Omental fat pad (tissue), 4 donors: ENCODE measurements around the gene CIT. TPM values are rescaled to one million over a fixed set of nuclear protein-coding genes. Genes with fewer than 3 reads are reported as not detected.

Experiments used
- ATAC-seq: fragments of 150-250 bp; one replicate; pipeline ENCODE4 v1.9.1; 2016; ENCODE audit warnings: mild to moderate bottlenecking, moderate library complexity; ENCODE audit not compliant: low FRiP score
- DNase-seq: peaks from one replicate; pipeline ENCODE4 v3.0.0-alpha.2; 2019; ENCODE audit warnings: low spot score
- total RNA-seq, 4 donors: library from RNA; depleted of rRNA; stranded (reverse); fragments of >200 nt; gene quantifications; one replicate each; pipeline ENCODE4 v1.1.0, GENCODE V29; 2016
- TF ChIP-seq, protein P1 (sequence below), 3 donors: fragments of 450-650 bp; IDR thresholded peaks; one replicate each; pipeline ENCODE4 v1.5.1; 2016 to 2017; ENCODE audit warnings: antibody characterized with exemption in 3 of 3, mild to moderate bottlenecking in 3 of 3, moderate library complexity in 2 of 3

The CIT gene
- total RNA-seq, 4 donors from 2014 or later, result 0.93 to 4.3 (median 3.4) TPM

DNA sequence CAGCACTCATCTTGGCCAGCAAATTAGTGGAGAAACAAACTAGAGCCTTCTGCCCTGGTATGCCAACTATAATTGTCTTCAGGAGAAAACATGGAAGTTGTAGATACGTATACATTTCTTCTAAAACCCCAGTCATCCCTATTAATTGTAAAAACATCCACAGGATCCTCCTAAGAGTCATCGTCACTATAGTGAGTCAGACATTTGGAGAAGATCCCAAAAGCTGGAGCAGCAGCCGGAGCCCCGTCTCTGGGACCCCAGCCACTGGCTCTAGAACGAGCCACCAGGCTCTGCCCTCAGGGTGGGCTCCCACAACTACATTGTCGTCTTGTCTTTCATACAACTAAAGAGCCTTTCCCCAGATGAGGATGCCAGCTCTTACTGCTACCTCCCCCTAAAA, 193.7 kb downstream of the CIT start:
- TF ChIP-seq, protein P1, sequence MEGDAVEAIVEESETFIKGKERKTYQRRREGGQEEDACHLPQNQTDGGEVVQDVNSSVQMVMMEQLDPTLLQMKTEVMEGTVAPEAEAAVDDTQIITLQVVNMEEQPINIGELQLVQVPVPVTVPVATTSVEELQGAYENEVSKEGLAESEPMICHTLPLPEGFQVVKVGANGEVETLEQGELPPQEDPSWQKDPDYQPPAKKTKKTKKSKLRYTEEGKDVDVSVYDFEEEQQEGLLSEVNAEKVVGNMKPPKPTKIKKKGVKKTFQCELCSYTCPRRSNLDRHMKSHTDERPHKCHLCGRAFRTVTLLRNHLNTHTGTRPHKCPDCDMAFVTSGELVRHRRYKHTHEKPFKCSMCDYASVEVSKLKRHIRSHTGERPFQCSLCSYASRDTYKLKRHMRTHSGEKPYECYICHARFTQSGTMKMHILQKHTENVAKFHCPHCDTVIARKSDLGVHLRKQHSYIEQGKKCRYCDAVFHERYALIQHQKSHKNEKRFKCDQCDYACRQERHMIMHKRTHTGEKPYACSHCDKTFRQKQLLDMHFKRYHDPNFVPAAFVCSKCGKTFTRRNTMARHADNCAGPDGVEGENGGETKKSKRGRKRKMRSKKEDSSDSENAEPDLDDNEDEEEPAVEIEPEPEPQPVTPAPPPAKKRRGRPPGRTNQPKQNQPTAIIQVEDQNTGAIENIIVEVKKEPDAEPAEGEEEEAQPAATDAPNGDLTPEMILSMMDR (IDR thresholded peaks at IDR 0.05), result no peak
- DNase-seq (no peak), ATAC-seq (no peak)

DNA sequence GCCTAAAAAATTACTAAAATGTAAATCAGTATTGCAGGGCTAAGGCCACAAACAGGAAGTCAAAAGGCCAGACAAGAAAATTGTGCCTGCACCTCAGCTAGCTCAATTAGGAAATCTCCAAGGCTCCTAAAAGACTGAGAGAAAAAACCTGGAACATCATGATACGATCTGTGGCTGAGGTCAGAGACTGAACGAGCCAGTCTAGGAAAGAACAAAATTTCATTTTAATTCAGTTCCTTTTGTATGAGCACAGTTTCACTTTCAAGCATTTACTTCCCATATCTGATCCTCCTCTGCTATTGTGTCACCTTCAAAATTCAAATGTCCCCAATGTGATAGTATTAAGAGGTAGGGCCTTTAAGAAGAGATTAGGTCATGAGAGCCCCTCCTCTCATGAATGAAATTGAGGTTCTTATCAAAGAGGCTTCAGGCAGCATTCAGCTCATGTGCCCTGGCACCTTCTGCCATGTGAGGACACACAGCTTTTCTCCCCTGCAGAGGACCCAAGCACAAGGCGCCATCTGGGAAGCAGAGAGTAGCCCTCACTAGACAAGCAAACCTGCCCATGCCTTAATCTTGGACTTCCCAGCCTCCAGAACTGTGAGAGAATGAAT, 194.4 kb downstream of the CIT start:
- TF ChIP-seq, protein P1 (IDR thresholded peaks at IDR 0.05), result no peak
- DNase-seq, result no peak
- ATAC-seq, result no peak

DNA sequence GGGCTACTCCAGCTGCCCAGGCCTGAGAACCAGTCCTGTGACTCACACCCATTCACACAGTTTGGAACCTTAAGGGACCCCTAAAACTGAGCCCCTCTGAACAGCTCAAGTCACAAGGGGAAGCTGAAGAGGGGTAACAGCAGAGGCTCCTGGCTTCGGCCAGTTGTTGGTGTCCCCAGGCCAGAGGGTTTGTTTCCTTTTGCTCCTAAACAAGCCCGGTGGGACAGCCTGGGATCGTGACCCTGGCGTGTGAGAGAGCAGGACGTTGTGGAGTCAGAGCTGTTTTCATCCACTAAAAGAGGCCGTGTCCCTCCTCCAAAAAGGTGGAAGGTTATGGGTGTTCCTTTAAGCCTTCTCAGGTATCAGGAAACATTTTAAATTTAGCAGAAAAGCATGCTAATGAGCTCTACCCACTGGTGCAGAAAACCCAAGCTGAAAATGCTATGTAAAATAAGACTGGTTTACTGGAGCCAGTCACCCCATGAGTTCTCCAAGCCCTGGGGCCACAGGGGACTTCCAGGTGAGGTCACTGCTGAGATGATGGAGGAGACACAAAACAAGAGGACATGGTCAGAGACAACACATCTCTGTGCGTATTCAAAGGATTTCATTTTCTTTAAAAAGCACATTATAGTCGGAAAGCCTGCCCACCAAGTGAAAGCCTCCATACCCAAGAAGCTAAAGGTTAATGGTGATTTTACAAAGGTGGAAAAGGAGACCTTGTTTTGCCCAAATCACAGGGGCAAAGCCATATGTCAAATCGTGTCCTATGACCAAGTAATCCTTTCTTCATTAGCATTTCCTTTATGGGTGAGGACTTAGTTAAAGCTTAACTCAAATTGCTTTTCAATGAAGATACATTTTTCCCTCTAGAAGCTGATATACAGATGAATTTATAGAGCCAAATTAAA, 195.1 kb downstream of the CIT start:
- DNase-seq, result no peak
- ATAC-seq, result no peak
- TF ChIP-seq, protein P1 (IDR thresholded peaks at IDR 0.05), result no peak

DNA sequence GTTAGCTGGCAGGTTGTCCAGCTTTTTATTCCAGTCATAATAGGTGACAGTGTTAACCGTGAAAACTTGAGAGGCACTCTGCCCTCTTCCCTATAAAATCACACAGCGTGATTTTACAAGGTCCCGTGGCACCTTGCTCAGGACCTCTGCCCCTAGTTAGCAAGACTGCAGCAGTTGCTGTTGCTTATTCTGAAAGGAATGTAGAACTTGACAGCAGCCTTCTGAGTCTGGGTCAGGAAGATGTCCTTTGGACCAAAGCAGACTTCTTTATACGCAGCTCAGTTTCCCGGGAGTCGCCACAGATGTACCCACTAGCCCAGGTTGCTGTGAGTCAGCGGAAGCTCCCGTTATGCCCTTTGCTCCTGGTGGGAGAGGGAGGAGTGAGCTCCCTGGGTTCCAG, 196.0 kb downstream of the CIT start:
- DNase-seq, result no peak
- no peak for ATAC-seq
- TF ChIP-seq, protein P1 (IDR thresholded peaks at IDR 0.05), result no peak

DNA sequence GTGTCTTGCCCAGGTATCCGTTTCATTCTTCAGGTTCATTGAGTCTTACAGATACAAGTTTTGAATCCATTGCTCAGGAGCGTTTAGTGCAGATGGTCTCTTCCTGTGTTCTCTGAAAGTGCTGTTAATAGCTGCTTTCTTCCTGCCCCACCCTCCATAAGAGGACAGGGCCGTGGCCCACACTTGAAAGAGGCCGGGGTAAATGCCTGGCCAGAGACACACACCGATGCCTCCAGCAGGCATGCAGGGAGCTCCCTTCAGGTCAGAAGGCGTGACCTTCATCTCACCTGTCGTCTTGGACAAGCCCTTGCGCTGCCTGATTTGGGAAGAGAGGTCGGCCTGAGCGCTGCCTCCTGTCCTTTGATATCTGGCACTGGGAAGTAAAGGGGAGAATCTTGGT, 197.6 kb downstream of the CIT start:
- no peak for DNase-seq
- no peak for ATAC-seq
- TF ChIP-seq, protein P1 (IDR thresholded peaks at IDR 0.05), result no peak

DNA sequence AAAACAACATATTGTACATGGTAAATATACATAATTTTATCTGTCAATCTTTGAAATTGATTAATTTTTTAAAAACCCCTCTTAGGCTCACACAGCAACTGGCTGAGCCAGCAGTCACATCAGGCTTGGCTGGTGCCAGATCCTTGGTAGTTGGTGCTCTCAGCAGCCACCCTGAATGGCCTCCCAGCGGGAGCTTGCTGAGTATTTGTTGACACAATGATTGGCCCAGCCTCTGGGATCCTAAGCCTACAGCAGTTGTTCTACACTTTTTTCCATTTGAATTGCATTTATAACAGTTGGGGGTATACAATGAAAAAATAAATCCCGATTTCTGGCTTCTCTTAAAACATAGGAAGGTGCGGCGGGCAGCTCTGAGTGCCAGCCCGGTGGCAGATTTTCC, 198.0 kb downstream of the CIT start:
- ATAC-seq (no peak), DNase-seq (no peak)
- TF ChIP-seq, protein P1 (IDR thresholded peaks at IDR 0.05), result no peak
